Fibroblast of lung (primary cell): ENCODE data around the gene PRR7. TPM values are rescaled to one million over a fixed set of nuclear protein-coding genes. Genes with fewer than 3 reads are reported as not detected.

Experiments used
- DNase-seq, 2 donors: peaks; one replicate each; pipeline versions ENCODE4 v3.0.0 to v3.0.0-alpha.2; 2010; ENCODE audit warnings: low read depth in 2 of 2
- H2AFZ ChIP-seq: 2 replicates; pipeline ENCODE4 v1.5.1; 2012; ENCODE audit warnings: low read length, control low read depth, inconsistent platforms
- H3K27ac ChIP-seq: 2 replicates; pipeline ENCODE4 v1.5.1; 2011; ENCODE audit warnings: low read length, control low read depth; ENCODE audit not compliant: insufficient read depth
- H3K27me3 ChIP-seq: 2 replicates; pipeline ENCODE4 v1.5.1; 2011; ENCODE audit warnings: mild to moderate bottlenecking, low read length; ENCODE audit not compliant: control insufficient read depth, insufficient read depth
- H3K36me3 ChIP-seq: 2 replicates; pipeline ENCODE4 v1.5.1; 2011; ENCODE audit warnings: low read length; ENCODE audit not compliant: control insufficient read depth, insufficient read depth
- H3K4me1 ChIP-seq: 2 replicates; pipeline ENCODE4 v1.5.1; 2011; ENCODE audit warnings: low read length; ENCODE audit not compliant: control insufficient read depth, insufficient read depth; ENCODE audit errors: extremely low read depth
- H3K4me2 ChIP-seq: 2 replicates; pipeline ENCODE4 v1.5.1; 2011; ENCODE audit warnings: low read length, control low read depth; ENCODE audit not compliant: insufficient read depth; ENCODE audit errors: extremely low read depth
- H3K4me3 ChIP-seq, 4 experiments: fragments of 200-600 bp in 1 of 4; sonication (generic) in 1 of 4; replicated peaks in 1 of 4; 2 replicates each; pipeline ENCODE4 v1.5.1; 2011 to 2016; ENCODE audit warnings: low read length in 4 of 4, low read depth in 3 of 4, mild to moderate bottlenecking in 3 of 4, control low read depth in 2 of 4, inconsistent platforms in 1 of 4, mixed read lengths in 1 of 4; ENCODE audit not compliant: insufficient read depth in 1 of 4; ENCODE audit errors: control extremely low read depth in 1 of 4
- H3K79me2 ChIP-seq: 2 replicates; pipeline ENCODE4 v1.5.1; 2012; ENCODE audit warnings: mild to moderate bottlenecking, low read length, inconsistent platforms; ENCODE audit not compliant: control insufficient read depth, insufficient read depth
- H3K9ac ChIP-seq: 2 replicates; pipeline ENCODE4 v1.5.1; 2011; ENCODE audit warnings: mild to moderate bottlenecking, low read length, control low read depth; ENCODE audit not compliant: insufficient read depth
- H3K9me3 ChIP-seq: 2 replicates; pipeline ENCODE4 v1.5.1; 2012; ENCODE audit warnings: low read depth, low read length; ENCODE audit not compliant: control insufficient read depth, insufficient read depth
- H4K20me1 ChIP-seq: 2 replicates; pipeline ENCODE4 v1.5.1; 2011; ENCODE audit warnings: low read length; ENCODE audit not compliant: control insufficient read depth, insufficient read depth; ENCODE audit errors: extremely low read depth
- EZH2 ChIP-seq: IDR thresholded peaks from 2 replicates; pipeline ENCODE4 v1.5.1; 2012; ENCODE audit warnings: low read length, control low read depth, mild to moderate bottlenecking; ENCODE audit errors: missing control alignments
- polyA plus RNA-seq, 2 donors: library from polyadenylated mRNA; depleted of rRNA in 1 of 2; stranded (reverse) in 1 of 2; unstranded in 1 of 2; fragments of >200 nt; gene quantifications; 2 replicates each; pipeline ENCODE4 v1.2.1, GENCODE V29; 2011 to 2012; ENCODE audit warnings: missing spikeins in 1 of 2
- total RNA-seq: library from RNA; depleted of rRNA; stranded (reverse); fragments of >200 nt; gene quantifications from 2 replicates; pipeline ENCODE4 v1.2.1, GENCODE V29; 2014
- TF ChIP-seq, protein P1 (sequence below), 2 donors: IDR thresholded peaks in 1 of 2; conservative IDR thresholded peaks in 1 of 2; 1 replicate in 1 of 2; 2 replicates in 1 of 2; pipeline ENCODE4 v1.5.1; 2011 to 2012; ENCODE audit warnings: low read length in 2 of 2, control low read depth in 1 of 2, inconsistent platforms in 1 of 2, low read depth in 1 of 2, mild to moderate bottlenecking in 1 of 2

PRR7 gene
- total and polyA plus RNA-seq, 2 donors (not counting 1 experiment from before 2014, with no cell fraction given): 1.6 to 2.3 TPM

DNA sequence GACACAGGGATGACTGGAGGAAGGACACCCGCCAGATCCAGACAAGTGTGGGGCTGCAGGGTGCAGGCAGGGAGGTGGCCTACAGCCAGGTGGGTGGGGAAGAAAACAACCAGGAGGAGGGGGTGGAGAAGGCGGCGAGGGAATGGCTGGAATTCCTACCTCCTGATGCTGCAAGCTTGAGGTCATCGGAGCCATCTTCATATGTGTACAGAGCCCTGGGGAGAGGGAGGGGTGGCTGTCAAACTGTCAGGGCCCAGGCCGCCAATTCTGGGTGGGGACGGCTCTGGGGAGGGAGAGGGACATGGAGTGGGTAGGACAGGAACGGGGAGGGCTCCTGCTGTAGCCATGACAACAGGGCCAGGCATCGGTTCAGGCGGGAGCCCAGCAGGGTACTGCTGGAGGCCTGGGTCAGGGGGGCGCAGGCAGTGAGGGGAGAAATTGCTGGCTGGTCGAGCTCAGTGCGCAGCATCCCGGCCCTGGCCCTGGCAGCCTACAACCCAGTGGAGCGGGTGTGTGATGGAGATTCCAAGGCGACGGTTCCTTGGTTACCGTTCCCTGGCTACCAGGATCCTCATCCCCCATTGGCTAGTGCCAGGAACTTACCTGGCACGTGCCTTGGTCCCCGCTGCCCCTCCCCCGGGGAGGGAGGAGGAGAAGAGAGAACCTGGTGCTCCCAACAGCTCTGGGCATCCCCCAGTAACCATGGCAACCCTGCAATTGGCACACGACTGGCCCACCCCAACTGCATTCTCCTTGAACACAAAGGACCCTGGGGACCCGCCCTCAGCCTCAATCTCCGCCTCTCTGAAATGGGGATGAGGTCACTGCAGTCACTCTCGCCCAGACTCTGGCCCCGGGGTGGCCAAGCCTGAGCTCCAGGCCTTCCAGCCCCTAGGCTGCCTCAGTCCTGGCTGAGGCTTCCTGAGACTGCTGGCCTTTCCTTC lies 22.3 kb downstream of the PRR7 start:
- Histone ChIP-seq H3K27ac (peak overlapping the region; percentile 82), H2AFZ (no peak overlapping the region), H3K4me1 (peaks cover 32% of the 10 kb centered on the region), H3K79me2 (peaks cover 42% of the 10 kb centered on the region), H3K9ac (no peak overlapping the region), H3K27me3 (no peaks in the 10 kb centered on the region), H3K9me3 (no peaks in the 10 kb centered on the region), H3K36me3 (peaks cover 38% of the 10 kb centered on the region), H4K20me1 (no peaks in the 10 kb centered on the region), H3K4me3 (no peak overlapping the region), H3K4me2 (peak overlapping the region; percentile 25)
- DNase-seq: peak in 1 of 2 donors; percentile 81
- TF ChIP-seq, protein P1, sequence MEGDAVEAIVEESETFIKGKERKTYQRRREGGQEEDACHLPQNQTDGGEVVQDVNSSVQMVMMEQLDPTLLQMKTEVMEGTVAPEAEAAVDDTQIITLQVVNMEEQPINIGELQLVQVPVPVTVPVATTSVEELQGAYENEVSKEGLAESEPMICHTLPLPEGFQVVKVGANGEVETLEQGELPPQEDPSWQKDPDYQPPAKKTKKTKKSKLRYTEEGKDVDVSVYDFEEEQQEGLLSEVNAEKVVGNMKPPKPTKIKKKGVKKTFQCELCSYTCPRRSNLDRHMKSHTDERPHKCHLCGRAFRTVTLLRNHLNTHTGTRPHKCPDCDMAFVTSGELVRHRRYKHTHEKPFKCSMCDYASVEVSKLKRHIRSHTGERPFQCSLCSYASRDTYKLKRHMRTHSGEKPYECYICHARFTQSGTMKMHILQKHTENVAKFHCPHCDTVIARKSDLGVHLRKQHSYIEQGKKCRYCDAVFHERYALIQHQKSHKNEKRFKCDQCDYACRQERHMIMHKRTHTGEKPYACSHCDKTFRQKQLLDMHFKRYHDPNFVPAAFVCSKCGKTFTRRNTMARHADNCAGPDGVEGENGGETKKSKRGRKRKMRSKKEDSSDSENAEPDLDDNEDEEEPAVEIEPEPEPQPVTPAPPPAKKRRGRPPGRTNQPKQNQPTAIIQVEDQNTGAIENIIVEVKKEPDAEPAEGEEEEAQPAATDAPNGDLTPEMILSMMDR (conservative IDR thresholded peaks at IDR 0.05 in 1 of 2, IDR thresholded peaks at IDR 0.05 in 1 of 2; ENCODE audit: low read depth in 1 of 2, low read length in 2 of 2): no peak
- TF ChIP-seq EZH2: no peak

DNA sequence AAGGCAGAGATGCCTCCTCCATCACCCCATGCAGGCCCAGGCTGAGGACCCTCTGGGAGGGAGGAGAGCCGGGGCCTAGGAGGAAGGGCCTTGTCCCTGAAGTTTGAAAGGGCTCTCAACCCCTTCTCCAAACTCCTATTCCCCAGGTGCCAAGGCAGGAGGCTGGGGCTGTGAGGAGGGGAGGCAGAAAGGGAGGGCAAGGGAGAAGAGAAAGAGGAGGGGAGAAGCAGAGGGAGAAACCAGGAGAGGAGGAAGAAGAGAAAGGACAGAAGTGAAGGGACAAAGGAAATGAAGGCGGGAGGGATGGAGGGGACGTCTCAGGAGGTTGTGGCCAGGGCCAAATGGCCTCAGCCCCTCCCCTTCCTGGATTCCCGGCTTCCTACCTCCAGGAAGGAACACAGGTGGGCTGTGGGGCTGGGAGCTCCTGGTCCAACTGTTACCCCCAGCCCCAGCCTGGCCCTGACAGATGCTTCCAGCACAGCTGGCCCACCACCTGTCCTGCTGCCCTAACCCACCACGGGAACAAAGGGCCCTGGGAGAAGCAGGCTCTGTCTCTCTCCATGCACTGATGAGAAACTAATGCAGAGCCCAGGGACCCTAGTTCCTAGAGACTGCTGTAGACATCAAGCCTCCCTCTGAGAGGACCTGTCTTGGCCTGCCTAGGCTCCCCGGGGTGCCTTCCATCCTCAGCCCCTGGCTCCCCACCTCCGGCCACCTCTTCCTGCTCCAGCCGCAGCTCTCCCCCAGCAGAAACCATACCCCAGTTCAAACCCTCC lies 23.3 kb downstream of the PRR7 start:
- peaks cover 38% of the 10 kb centered on the region for H3K36me3 ChIP-seq
- H3K27me3 ChIP-seq: no peaks in the 10 kb centered on the region
- DNase-seq: no peak
- no peak overlapping the region for H2AFZ ChIP-seq
- peak overlapping the region; percentile 82 for H3K27ac ChIP-seq
- H4K20me1 ChIP-seq: no peaks in the 10 kb centered on the region
- no peak overlapping the region for H3K9ac ChIP-seq
- H3K79me2 ChIP-seq: peaks cover 42% of the 10 kb centered on the region
- no peaks in the 10 kb centered on the region for H3K9me3 ChIP-seq
- TF ChIP-seq, protein P1 (conservative IDR thresholded peaks at IDR 0.05 in 1 of 2, IDR thresholded peaks at IDR 0.05 in 1 of 2; ENCODE audit: low read depth in 1 of 2, low read length in 2 of 2): no peak
- no peak overlapping the region for H3K4me3 ChIP-seq
- peak overlapping the region; percentile 3 for H3K4me2 ChIP-seq
- H3K4me1 ChIP-seq: peaks cover 33% of the 10 kb centered on the region
